ENCODE data around the gene ADGRL3.

The ADGRL3 gene

GRCh38 chr4:61200187-61200915, at the start of gene ADGRL3:
Gene ADGRL3 (plus strand): TSS chr4:61200326.
- no peak for DNase-seq

DNA sequence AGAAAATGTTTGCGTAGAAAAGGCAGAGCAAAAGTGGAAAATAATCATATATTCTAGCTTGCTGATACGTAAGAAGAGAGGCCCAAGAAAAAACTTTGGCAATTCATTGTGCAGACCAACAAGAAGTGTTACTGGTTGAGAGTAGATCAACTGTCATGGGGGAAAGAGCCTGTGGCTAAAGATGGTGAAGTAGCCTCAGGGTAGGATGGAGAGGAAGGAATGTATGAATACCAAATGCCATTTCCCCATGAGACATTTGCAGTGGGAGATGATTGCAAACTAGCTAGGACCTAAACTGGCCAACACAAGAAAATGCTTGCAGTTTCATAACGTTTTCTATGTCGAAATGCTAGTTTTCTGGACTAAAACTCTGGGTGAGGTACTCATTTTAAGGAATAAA, 47.7 kb upstream of the ADGRL3 start:
- no peak for DNase-seq

GRCh38 chr4:61160478-61160877, 39.6 kb upstream of the ADGRL3 start:
- DNase-seq: no peak

DNA sequence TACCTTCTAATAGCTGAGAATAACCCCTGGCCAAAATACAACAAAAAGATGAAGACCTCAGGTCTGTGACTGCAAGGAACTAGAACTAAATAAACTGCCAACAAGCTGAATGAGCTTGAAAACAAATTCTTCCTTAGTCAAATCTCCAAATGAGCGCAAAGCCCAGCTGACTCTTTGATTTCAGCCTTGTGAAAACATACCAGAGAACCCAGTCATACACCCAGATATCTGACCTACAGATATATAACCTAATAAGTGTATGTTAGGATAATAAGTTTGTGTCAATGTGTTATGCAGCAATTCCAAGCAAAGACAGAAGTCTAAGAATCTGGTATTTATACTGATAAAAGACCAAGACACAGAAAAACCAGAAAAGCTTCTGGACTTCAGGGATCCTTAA, 38.0 kb upstream of the ADGRL3 start:
- no peak for DNase-seq

DNA sequence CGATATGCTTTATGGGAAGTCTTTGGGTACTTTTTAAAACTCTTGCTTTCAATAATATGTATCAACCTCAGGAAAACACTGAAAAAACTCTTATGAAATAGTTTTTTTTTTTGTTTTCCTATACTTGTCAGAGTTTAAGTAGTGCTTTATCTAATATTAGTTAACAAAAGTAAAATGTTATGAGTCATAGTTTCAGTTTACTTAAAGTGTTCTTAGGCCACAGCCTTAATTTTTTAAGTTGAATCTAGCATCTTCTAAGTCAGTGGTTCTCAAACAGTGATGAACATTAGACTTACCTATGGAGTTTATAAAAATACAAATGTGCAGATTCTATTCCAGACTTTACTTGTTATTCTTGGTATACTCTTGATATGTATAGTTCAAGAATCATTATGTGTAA, 26.3 kb upstream of the ADGRL3 start:
- DNase-seq: no peak

DNA sequence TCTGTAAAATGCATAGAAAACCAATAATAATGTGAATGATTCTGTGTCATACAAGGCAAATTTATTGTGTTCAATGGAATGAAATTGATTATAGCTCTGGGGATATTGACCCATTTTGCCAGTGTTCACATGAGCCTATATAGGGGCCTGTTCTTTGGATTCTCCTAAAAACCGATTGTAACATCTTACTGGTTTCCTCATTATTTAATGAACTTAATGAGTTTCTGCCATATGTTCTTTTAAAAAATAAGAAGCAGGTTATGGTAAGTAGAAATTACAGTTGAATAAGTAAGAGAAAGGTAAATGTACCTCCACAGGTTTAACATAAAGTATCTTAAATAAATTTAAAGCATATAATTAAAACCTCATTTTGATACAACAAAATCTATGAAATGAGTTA, 24.6 kb upstream of the ADGRL3 start:
- no peak for DNase-seq

DNA sequence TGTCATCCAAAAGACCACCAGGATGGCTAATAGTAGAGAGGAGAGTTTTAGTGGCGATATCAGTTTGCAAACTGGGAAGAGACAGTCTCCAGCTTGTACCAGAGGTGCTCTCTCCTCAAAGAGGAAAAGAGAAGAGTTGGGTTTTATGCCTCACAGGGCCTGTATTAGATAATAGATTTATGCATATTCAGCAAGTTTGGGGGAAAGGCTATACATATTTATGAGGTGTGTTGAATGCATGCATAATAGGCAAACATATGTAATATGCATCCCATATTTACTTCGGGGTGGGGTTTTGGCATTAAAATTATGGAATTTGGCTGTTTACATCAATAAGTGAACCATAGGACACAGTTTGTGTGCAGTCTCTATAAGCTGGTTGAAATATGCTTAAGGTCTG, 22.8 kb upstream of the ADGRL3 start:
- no peak for DNase-seq

DNA sequence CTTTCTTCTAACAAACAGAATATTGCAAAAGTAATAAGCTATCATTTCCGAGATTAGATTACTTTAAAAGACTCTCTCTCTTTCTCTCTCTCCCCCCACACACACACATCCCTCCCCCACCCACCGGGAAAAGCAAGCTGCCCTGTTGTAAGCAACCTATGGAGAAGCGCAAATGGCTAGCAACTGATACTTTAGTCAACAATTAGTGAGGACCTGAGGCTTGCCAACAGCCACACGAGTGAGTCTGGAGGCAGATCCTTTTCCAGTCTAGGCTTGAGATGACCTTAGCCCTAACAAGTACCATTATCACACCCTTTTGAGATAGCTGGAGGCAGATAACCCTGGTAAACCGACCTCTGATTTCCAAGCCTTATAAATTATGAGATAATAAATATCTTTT, 19.7 kb upstream of the ADGRL3 start:
- DNase-seq: no peak

DNA sequence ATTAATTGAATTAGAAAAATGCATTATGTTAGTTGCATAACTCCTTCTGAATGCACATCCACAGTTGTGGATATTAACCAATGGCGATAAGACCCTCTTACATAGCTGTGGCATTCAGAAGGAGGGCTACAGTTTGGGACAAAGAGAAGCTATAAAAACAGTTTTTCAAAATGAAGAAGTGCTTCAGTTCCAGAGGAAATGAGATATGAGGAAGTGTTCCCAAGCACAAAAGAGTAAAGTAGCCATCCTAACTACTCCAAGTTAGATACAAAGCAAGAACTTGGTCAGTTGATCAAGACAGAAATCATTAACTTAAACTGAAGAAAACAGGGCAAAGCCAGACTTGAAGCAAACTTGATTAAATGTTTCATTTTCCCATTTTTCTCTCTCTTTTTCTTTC, 17.2 kb upstream of the ADGRL3 start:
- no peak for DNase-seq

GRCh38 chr4:61185288-61185687, 14.8 kb upstream of the ADGRL3 start:
- no peak for DNase-seq

- DNase-seq: no peak
Measured at GRCh38 chr4:61192392-61192791, 7.7 kb upstream of the ADGRL3 start.

DNA sequence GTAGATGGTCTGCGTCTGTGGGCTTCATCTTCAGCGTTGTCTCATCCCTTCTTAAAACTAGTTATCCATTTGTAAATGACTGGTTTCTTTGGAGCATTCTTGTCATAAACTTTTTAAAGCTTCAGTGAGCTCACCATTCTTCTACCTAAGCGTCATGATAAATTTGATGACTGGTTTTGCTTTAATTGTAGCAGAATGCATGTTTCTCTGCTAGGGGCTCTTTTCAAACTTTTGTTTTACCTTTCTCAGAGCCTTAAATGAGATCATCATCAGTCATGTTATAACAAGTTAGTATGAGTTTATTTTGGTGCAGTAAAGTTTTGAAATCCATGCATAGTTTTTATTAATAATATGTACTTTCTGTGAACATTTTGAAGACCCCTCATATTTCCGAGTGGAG, 6.3 kb upstream of the ADGRL3 start:
- DNase-seq: no peak

DNA sequence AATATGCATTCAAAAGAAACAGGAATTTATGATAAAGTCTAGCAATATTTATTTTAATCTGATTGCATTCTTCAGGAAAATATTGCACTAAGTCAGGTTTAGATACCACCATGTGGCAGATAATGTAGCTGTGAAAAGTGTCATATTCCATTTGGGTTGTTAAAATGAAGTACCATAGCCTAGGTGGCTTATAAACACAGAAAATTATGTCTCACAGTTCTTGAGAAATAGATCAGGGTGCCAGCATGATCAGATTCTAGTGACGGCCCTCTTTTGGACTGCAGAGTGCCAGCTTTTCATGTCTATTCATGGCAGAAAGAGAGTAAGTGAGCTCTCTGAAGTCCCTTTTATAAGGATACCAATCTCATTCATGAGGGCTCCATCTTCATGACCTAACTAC, 5.6 kb upstream of the ADGRL3 start:
- DNase-seq: no peak

- no peak for DNase-seq
Measured at GRCh38 chr4:61195101-61195500, 5.0 kb upstream of the ADGRL3 start.

DNA sequence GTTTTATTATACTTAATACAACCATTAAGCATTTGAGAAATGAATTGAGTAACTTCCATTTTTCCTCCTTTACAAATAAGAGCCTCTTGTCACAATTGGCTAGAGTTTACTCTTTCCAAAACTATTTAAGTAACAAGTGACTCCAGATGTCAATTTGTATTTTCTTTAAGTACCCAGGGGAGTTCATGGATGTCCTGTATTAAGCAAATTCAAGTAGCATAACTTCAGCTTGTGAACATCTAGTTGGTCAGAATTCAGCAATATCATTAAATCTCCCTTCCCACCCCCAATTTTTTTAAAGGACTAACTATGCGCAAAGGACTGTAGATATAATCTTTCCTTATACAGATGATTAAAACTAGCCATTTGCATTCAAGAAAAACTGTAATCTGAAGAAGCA, 1.4 kb upstream of the ADGRL3 start:
- no peak for DNase-seq

DNA sequence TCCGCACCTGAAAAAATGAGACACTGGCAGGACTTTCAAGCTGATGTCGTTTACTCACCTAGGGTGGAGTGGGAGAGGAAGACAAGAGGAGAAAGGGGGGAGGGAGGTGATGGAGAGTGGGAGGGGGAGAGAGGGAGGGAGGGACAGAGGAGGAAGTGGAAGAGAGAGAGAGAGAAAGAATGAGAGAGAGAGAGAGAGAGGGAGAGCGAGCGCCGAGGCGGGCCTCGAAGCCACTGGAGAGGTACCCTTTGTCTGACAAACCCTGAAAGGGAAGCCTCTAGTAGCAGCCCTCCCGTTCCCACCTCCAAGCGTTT, 296 bp upstream of the ADGRL3 start:
- DNase-seq: no peak

DNA sequence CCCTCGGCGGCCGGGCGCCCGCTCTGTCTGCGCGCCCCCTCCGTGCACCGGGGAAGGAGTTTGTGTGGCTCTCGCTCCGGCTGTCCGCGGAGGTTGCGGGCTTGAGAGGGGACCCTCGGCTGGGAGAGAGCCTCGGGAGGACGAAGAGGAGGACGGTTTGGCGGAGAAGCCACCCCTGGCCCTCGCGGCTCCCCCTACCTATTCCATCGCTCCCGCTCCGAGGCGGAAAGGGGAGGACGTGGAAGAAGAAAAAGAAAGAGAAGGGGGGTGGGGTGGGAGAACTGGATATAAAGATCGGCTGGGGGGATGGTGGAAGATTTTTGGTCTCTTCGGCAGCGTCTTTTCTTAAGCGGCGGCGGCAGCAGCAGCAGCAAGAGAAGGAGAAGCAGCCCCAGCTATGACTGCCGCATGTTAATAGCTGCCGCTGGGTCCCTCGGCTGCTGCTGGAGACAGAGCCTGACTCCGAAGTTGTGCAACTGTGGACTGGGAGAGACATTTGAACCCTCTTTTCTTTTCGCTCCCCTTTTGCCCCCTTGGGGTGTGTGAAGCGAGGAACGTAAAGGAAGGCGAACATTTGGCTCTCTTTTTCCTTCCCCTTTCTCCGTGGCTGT, 895 bp downstream of the ADGRL3 start:
- no peak for DNase-seq

DNA sequence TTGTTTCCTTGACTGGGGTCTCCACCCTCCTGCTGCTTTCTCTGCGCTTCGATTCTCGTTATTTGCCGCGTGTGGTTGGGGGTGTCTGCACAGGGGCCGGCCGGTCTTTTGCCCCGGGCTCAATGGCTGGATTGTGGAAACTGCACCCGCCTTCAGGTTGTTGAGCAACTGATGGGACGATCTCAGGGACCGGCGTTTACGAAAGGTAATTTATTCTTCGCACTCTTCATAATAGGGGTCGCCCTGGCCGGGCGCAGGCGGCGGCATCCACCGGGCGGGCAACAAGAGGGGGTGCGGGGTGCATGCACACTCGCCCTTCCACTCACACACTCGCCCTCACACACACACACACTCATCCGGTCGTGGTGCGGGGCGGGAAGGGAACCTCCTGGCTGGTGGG, 1.4 kb downstream of the ADGRL3 start:
- no peak for DNase-seq

DNA sequence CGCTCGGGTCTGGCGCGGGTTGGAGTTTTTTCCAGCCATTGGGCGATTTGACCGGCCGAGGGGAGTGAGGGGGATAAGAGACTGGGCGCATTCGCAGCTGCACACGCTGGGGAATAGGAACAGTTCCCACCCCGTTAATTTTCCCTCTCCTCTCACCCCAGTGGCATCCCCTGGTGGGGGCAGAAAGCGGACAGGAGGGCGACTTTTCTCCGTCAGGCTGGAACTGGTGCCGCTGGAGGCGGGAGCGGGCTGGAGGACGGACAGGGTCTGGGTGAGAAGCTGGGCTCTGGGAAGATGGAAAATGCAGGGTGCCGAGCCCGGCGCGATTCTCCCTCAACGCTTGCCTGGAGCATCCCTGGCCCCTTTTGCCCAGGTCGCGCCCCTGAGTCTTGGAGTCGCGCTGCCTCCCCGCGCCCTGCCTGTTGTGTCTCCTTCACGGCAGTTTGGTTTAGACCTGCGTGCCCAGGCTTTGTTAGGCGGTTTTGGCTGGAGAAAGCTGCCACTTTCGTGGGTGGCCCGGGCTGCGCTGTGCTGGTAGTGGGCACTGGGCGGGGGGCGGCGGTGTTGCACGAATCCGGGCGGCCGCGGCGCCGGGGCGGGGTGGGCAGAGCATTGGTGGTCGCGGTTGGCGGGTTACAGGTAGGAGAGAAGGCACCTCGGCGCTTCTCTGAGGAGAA, 2.0 kb downstream of the ADGRL3 start:
- DNase-seq: no peak

GRCh38 chr4:61202638-61203435, 2.7 kb downstream of the ADGRL3 start:
- DNase-seq: no peak

DNA sequence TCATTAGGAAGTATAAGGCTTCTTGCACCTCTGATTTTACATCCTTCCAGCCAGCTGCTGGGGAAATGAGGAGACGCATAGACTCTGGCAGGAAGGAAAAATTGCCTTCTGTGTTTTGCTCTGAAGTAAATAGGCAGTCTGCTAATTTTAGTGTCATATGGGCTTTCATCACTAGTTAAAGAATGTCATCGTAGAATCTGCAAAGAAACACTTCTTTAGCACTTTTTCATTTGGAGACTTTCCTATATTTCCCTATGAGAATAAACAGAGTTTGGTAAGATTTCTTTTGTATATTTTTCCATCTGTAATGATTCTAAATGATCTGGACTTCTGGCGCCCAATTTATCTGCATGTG, 3.3 kb downstream of the ADGRL3 start:
- no peak for DNase-seq

DNA sequence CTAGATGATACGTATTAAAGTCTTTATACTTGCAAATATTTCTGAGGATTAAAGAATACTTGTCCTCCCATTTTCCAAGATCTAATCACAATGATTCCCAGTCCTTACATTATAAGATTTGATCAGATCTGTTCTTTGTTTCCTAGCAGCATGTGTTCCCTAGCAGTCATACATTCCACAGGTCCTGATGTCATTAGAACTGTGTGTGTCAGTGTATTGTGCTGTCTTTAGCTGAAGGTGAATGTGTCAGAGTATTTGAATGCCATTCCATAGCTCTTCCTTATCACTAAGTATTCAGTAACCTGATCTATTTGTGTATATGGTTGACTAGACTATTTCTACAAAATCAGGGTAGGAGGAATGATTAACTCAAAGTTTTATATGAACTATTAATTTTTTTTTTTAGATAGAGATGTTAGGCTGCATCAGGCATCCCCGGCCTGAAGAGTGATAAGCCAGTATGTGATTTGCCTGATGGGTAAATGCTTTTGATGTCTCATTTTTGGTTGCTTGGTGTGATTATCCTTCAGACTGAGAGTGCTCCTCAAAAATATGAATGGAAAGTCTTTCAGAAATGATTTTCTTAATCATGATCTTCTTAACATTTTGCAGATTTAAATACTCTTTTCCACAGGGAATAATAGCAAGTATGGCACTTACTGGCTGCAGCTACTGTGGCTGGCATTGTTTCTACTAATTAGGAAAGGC, 4.4 kb downstream of the ADGRL3 start:
- DNase-seq: no peak

GRCh38 chr4:61205066-61205465, 4.9 kb downstream of the ADGRL3 start:
- DNase-seq: no peak
